ENCODE data around the gene TBC1D12.

GRCh38 chr10:94427166-94427565 is 24.8 kb downstream of the TBC1D12 start:
- no peak for TF ChIP-seq CTCF (IDR thresholded peaks at IDR 0.05)
- no peak for TF ChIP-seq POLR2A (IDR thresholded peaks at IDR 0.05)
